Glutamatergic neuron (in vitro differentiated cells): ENCODE data around the gene ADGRL3. TPM values are rescaled to one million over a fixed set of nuclear protein-coding genes. Genes with fewer than 3 reads are reported as not detected.

ENCODE experiments used
- DNase-seq: peaks from one replicate; pipeline ENCODE4 v3.0.0; 2022
- H3K27ac Mint-ChIP-seq: one replicate; pipeline ENCODE4 v1.8.0; 2020; ENCODE audit warnings: mild to moderate bottlenecking, mixed read lengths, inconsistent platforms; ENCODE audit not compliant: unreplicated experiment
- H3K27me3 Mint-ChIP-seq: one replicate; pipeline ENCODE4 v1.8.0; 2020; ENCODE audit warnings: mild to moderate bottlenecking, moderate library complexity, mixed read lengths, inconsistent platforms; ENCODE audit not compliant: unreplicated experiment
- H3K36me3 Mint-ChIP-seq: one replicate; pipeline ENCODE4 v1.8.0; 2020; ENCODE audit warnings: mild to moderate bottlenecking, mixed read lengths, inconsistent platforms; ENCODE audit not compliant: unreplicated experiment
- H3K4me1 Mint-ChIP-seq: one replicate; pipeline ENCODE4 v1.8.0; 2020; ENCODE audit warnings: mild to moderate bottlenecking, low read depth, mixed read lengths, inconsistent platforms; ENCODE audit not compliant: unreplicated experiment
- H3K4me3 Mint-ChIP-seq: one replicate; pipeline ENCODE4 v1.8.0; 2020; ENCODE audit warnings: mild to moderate bottlenecking, mixed read lengths, inconsistent platforms; ENCODE audit not compliant: unreplicated experiment
- H3K9me3 Mint-ChIP-seq: one replicate; pipeline ENCODE4 v1.8.0; 2020; ENCODE audit warnings: mild to moderate bottlenecking, moderate library complexity, mixed read lengths, inconsistent platforms; ENCODE audit not compliant: unreplicated experiment
- total RNA-seq: library from RNA; stranded (reverse); fragmentation: NEBNext Ultra II Directional; extraction: Animal tissue kit (Norgen Biotek cat#: 25700); gene quantifications from one replicate; pipeline ENCODE4 v1.2.1, GENCODE V29; 2021; ENCODE audit not compliant: unreplicated experiment
- TF ChIP-seq, protein P1 (sequence below): fragments of 200-600 bp; sonication (generic); IDR thresholded peaks from one replicate; pipeline ENCODE4 v1.5.0; 2021; ENCODE audit not compliant: partially characterized antibody, unreplicated experiment

Gene ADGRL3
- total RNA-seq, 1 donor from 2014 or later, result 193 TPM

GRCh38 chr4:61771056-61771455 lies 570.9 kb downstream of the ADGRL3 start:
- Mint-ChIP-seq H3K4me1 (peaks cover 62% of the 10 kb centered on the region), H3K27me3 (peaks cover 5% of the 10 kb centered on the region), H3K4me3 (no peak overlapping the region), H3K9me3 (peaks cover 15% of the 10 kb centered on the region), H3K36me3 (no peaks in the 10 kb centered on the region), H3K27ac (no peak overlapping the region)
- TF ChIP-seq, protein P1, sequence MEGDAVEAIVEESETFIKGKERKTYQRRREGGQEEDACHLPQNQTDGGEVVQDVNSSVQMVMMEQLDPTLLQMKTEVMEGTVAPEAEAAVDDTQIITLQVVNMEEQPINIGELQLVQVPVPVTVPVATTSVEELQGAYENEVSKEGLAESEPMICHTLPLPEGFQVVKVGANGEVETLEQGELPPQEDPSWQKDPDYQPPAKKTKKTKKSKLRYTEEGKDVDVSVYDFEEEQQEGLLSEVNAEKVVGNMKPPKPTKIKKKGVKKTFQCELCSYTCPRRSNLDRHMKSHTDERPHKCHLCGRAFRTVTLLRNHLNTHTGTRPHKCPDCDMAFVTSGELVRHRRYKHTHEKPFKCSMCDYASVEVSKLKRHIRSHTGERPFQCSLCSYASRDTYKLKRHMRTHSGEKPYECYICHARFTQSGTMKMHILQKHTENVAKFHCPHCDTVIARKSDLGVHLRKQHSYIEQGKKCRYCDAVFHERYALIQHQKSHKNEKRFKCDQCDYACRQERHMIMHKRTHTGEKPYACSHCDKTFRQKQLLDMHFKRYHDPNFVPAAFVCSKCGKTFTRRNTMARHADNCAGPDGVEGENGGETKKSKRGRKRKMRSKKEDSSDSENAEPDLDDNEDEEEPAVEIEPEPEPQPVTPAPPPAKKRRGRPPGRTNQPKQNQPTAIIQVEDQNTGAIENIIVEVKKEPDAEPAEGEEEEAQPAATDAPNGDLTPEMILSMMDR, result no peak
- DNase-seq, result no peak

DNA sequence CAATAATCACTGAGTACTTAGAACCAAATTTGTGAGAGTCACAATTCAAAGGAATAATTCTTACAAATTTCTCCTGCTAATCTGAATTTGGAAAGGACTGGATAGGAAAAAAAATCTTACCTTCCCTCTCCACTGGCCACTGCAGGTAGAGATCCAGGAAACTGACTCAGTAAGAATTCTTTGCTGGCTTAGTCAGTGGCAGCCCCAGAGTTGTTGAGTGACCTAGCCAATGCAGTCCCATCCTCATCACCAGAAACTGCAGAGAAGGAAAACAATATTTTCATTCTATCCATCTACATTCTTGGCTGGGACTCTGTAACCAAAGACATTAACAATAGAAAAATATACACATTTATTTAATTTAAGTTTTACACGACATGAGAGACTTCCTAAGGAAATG lies 572.0 kb downstream of the ADGRL3 start:
- no peak overlapping the region for H3K4me3 Mint-ChIP-seq
- peaks cover 13% of the 10 kb centered on the region for H3K9me3 Mint-ChIP-seq
- DNase-seq, result no peak
- TF ChIP-seq, protein P1, result no peak
- no peak overlapping the region for H3K27ac Mint-ChIP-seq
- peaks cover 4% of the 10 kb centered on the region for H3K27me3 Mint-ChIP-seq
- peaks cover 52% of the 10 kb centered on the region for H3K4me1 Mint-ChIP-seq
- H3K36me3 Mint-ChIP-seq, result no peaks in the 10 kb centered on the region

- Mint-ChIP-seq H3K4me3 (no peak overlapping the region), H3K9me3 (peaks cover 11% of the 10 kb centered on the region), H3K27ac (no peak overlapping the region), H3K4me1 (peaks cover 41% of the 10 kb centered on the region), H3K36me3 (no peaks in the 10 kb centered on the region), H3K27me3 (peaks cover 4% of the 10 kb centered on the region)
- DNase-seq, result no peak
- TF ChIP-seq, protein P1, result no peak
Measured at GRCh38 chr4:61773655-61774245, 573.6 kb downstream of the ADGRL3 start.

DNA sequence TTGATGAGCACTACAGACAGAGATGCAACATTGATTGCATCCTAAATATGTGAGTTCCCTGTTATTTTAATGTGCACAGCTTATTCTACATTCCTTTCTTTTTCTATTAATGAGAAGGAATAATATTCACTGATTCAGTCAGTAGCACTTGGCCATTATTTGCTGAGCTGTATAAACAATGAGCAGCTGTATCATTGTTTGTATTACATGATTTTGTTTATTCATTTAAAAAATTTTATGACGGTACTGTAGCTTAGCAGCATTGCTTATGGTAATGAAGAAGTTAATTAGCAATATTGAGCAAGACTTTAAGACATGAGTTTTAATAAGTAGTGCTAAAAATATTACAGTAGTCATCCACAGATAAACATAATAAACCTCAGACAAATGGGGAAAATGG lies 582.0 kb downstream of the ADGRL3 start:
- TF ChIP-seq, protein P1, result no peak
- Mint-ChIP-seq H3K27ac (no peak overlapping the region), H3K36me3 (no peaks in the 10 kb centered on the region), H3K4me3 (no peak overlapping the region), H3K4me1 (peaks cover 7% of the 10 kb centered on the region), H3K9me3 (no peaks in the 10 kb centered on the region), H3K27me3 (no peaks in the 10 kb centered on the region)
- DNase-seq, result no peak

GRCh38 chr4:61783050-61783449 lies 582.9 kb downstream of the ADGRL3 start:
- Mint-ChIP-seq H3K27ac (no peak overlapping the region), H3K36me3 (no peaks in the 10 kb centered on the region), H3K4me1 (peaks cover 7% of the 10 kb centered on the region)

More at GRCh38 chr4:61783050-61783449, 582.9 kb downstream of the ADGRL3 start:
- Mint-ChIP-seq H3K27me3 (no peaks in the 10 kb centered on the region), H3K4me3 (no peak overlapping the region), H3K9me3 (no peaks in the 10 kb centered on the region)
- DNase-seq, result no peak
- TF ChIP-seq, protein P1, result no peak
